Measurements from ENCODE around the gene GRPEL1. TPM values are rescaled to one million over a fixed set of nuclear protein-coding genes. Genes with fewer than 3 reads are reported as not detected.
A peak's percentile ranks its signal among the peaks of the same experiment; 100 is the strongest.

GRPEL1 gene
- total RNA-seq, 1 donor from 2014 or later: 24.1 TPM

- Mint-ChIP-seq H3K27ac (ENCODE audit: unreplicated experiment) (peak overlapping the region; percentile 98), H3K36me3 (ENCODE audit: low read depth) (peaks cover 6% of the 10 kb centered on the region), H3K4me3 (ENCODE audit: unreplicated experiment) (no peak overlapping the region), H3K4me1 (ENCODE audit: low read depth) (peaks cover 28% of the 10 kb centered on the region), H3K27me3 (ENCODE audit: low read depth) (no peaks in the 10 kb centered on the region), H3K9me3 (ENCODE audit: low read depth) (no peaks in the 10 kb centered on the region)
- no peak for DNase-seq (ENCODE audit: low spot score)
- TF ChIP-seq CTCF (IDR thresholded peaks at IDR 0.05): no peak
These were observed 46.5 kb downstream of the GRPEL1 start for GRCh38 chr4:7021355-7021754.

GRCh38 chr4:7020856-7021255 is 47.0 kb downstream of the GRPEL1 start:
- TF ChIP-seq CTCF (IDR thresholded peaks at IDR 0.05): no peak
- H3K36me3 Mint-ChIP-seq (ENCODE audit: low read depth): peaks cover 3% of the 10 kb centered on the region
- DNase-seq (ENCODE audit: low spot score): peak; percentile 51
- no peaks in the 10 kb centered on the region for H3K9me3 Mint-ChIP-seq (ENCODE audit: low read depth)
- peak overlapping the region; percentile 87 for H3K27ac Mint-ChIP-seq (ENCODE audit: unreplicated experiment)
- H3K27me3 Mint-ChIP-seq (ENCODE audit: low read depth): no peaks in the 10 kb centered on the region
- no peak overlapping the region for H3K4me3 Mint-ChIP-seq (ENCODE audit: unreplicated experiment)
- peaks cover 28% of the 10 kb centered on the region for H3K4me1 Mint-ChIP-seq (ENCODE audit: low read depth)

- Mint-ChIP-seq H3K27me3 (ENCODE audit: low read depth) (no peaks in the 10 kb centered on the region), H3K36me3 (ENCODE audit: low read depth) (peaks cover 5% of the 10 kb centered on the region), H3K4me3 (ENCODE audit: unreplicated experiment) (no peak overlapping the region), H3K27ac (ENCODE audit: unreplicated experiment) (peak overlapping the region; percentile 87), H3K4me1 (ENCODE audit: low read depth) (peaks cover 28% of the 10 kb centered on the region), H3K9me3 (ENCODE audit: low read depth) (no peaks in the 10 kb centered on the region)
- DNase-seq (ENCODE audit: low spot score): peak; percentile 48
- TF ChIP-seq CTCF (IDR thresholded peaks at IDR 0.05): no peak
These were observed 47.6 kb downstream of the GRPEL1 start for GRCh38 chr4:7020290-7020689.

- H3K4me3 Mint-ChIP-seq (ENCODE audit: unreplicated experiment): no peak overlapping the region
- no peak for DNase-seq (ENCODE audit: low spot score)
- H3K27ac Mint-ChIP-seq (ENCODE audit: unreplicated experiment): no peak overlapping the region
- no peak for TF ChIP-seq CTCF (IDR thresholded peaks at IDR 0.05)
- peaks cover 28% of the 10 kb centered on the region for H3K4me1 Mint-ChIP-seq (ENCODE audit: low read depth)
- H3K27me3 Mint-ChIP-seq (ENCODE audit: low read depth): no peaks in the 10 kb centered on the region
- H3K36me3 Mint-ChIP-seq (ENCODE audit: low read depth): peaks cover 14% of the 10 kb centered on the region
- no peaks in the 10 kb centered on the region for H3K9me3 Mint-ChIP-seq (ENCODE audit: low read depth)
These were observed 48.5 kb downstream of the GRPEL1 start for GRCh38 chr4:7019367-7019766.

GRCh38 chr4:7018281-7018680 is 49.6 kb downstream of the GRPEL1 start:
- Mint-ChIP-seq H3K9me3 (ENCODE audit: low read depth) (no peaks in the 10 kb centered on the region), H3K27ac (ENCODE audit: unreplicated experiment) (no peak overlapping the region)

More at GRCh38 chr4:7018281-7018680, 49.6 kb downstream of the GRPEL1 start:
- Mint-ChIP-seq H3K4me3 (ENCODE audit: unreplicated experiment) (no peak overlapping the region), H3K27me3 (ENCODE audit: low read depth) (no peaks in the 10 kb centered on the region), H3K36me3 (ENCODE audit: low read depth) (peaks cover 20% of the 10 kb centered on the region), H3K4me1 (ENCODE audit: low read depth) (peaks cover 26% of the 10 kb centered on the region)
- DNase-seq (ENCODE audit: low spot score): no peak
- no peak for TF ChIP-seq CTCF (IDR thresholded peaks at IDR 0.05)
